ENCODE data around the gene SSNA1. TPM values are rescaled to one million over a fixed set of nuclear protein-coding genes. Genes with fewer than 3 reads are reported as not detected.

SSNA1 gene
- total RNA-seq, 4 donors from 2014 or later, result 26.7 to 69.3 (median 55.8) TPM

DNA sequence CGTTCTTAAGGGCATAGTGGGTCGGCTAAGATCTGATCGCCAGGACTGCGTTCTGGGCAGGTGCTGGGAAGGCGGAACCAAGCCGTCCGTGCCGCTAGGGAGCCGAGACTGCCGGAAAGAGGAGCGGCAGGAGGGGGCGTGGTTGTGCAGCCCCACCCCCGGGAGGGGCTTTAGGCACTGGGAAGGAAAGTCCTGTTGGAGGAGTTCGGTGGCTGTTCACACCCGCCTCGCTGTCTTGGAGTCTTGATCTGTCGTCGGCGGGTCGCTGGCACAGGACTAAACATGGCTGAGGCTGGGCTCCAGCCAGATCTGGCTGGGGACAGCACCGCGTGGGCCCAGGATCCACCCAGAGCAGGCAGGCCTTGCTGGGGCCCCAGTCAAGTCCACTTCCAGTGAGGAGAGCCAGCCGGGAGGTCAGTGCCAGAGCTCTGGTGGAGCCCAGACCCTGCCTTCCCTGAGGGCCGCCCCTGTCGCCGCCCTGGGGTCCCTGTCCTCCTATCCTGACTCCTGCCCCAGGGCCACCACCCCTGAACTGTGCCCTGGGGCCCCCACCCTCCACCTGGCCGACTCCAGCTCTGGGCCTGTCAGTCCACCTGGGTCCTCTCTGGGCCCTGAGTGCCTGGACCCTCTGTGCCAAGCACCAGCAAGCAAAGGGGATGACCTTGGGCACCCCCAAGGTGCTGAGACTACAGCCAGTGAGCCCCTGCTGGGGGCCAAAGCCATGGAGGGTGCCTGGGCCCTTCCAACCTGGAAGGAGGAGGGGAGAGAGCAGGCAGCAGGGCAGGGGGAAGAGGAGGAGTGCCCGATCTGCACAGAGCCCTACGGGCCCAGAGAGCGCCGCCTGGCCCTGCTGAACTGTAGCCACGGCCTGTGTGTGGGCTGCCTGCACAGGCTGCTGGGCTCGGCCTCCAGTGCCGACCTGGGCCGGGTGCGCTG is 29.1 kb downstream of the SSNA1 start:
- TF ChIP-seq, protein P1, sequence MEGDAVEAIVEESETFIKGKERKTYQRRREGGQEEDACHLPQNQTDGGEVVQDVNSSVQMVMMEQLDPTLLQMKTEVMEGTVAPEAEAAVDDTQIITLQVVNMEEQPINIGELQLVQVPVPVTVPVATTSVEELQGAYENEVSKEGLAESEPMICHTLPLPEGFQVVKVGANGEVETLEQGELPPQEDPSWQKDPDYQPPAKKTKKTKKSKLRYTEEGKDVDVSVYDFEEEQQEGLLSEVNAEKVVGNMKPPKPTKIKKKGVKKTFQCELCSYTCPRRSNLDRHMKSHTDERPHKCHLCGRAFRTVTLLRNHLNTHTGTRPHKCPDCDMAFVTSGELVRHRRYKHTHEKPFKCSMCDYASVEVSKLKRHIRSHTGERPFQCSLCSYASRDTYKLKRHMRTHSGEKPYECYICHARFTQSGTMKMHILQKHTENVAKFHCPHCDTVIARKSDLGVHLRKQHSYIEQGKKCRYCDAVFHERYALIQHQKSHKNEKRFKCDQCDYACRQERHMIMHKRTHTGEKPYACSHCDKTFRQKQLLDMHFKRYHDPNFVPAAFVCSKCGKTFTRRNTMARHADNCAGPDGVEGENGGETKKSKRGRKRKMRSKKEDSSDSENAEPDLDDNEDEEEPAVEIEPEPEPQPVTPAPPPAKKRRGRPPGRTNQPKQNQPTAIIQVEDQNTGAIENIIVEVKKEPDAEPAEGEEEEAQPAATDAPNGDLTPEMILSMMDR (IDR thresholded peaks at IDR 0.05; ENCODE audit: low read depth), result no peak

DNA sequence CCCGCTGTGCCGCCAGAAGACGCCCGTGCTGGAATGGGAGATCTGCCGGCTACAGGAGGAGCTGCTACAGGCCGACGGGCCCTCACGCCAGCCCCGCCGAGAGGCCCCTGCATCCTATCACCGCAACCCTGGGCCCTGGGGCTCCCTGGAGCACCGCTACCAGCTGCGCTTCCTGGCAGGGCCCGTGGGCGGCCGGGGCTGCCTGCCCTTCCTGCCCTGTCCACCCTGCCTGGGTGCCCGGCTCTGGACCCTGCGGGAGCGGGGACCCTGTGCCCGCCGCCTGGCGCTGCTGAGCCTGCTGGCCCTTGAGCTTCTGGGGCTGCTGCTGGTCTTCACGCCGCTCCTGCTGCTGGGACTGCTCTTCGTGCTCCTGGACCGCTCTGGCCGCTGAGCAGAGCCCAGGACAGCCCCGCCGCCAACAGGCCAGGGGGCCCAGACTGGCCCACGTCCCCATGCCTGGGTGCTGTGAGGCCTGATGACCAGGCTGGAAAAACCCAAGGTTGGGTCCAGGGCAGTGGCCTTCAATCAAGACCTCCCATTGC is 29.8 kb downstream of the SSNA1 start:
- TF ChIP-seq, protein P1 (IDR thresholded peaks at IDR 0.05; ENCODE audit: low read depth), result no peak

DNA sequence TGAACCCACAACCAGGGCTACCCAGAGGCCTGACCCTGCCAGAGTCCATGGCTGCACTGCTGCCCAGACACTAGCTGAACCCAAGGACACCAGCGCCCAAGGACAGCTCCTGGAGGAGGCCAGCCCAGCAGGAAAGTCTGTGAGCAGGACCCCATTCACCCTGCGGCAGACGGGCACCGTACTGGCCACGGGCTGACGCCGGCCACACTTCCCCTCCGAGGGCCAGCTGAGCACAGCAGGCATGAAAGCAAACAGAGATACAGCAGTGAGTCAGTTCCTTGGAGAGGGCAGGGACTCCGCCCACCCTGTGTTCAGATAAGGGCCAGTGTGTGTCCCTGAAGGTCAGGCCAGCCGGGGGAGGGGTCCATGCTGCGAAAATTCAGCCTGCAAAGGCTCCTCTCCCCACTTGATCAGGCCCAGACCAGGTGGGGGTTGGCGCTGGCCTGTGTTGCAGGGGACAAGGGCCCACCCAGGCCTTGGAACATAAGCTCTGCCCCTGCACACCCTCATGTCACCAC is 30.3 kb downstream of the SSNA1 start:
- TF ChIP-seq, protein P1 (IDR thresholded peaks at IDR 0.05; ENCODE audit: low read depth), result no peak

DNA sequence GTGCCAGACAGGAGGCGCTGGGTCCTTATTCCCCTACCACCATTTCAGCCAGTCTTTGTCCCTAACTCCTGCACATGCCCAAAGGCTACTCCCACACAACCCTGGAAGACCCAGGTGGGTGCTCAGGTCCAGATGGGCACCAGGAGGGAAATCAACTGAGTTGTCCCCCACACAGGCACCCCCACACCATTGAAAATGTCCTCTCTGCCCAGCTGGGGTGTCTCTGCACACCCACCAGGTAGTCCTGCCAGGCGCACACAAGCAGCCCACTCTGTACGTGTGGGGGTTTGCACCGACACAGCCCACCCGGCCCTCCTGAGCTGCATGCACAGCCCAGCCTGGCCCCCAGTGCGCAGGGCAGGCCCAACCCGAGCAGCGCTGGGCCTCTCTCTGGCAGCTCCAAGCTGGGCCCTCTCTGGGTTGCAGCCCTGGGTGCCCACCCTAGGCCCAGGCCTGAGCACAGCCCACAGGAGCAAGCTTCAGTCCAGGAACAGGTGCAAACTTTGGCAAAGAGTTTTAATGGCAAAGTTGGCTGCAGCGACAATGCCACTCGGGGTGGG is 31.4 kb downstream of the SSNA1 start:
- TF ChIP-seq, protein P1 (IDR thresholded peaks at IDR 0.05; ENCODE audit: low read depth), result no peak

DNA sequence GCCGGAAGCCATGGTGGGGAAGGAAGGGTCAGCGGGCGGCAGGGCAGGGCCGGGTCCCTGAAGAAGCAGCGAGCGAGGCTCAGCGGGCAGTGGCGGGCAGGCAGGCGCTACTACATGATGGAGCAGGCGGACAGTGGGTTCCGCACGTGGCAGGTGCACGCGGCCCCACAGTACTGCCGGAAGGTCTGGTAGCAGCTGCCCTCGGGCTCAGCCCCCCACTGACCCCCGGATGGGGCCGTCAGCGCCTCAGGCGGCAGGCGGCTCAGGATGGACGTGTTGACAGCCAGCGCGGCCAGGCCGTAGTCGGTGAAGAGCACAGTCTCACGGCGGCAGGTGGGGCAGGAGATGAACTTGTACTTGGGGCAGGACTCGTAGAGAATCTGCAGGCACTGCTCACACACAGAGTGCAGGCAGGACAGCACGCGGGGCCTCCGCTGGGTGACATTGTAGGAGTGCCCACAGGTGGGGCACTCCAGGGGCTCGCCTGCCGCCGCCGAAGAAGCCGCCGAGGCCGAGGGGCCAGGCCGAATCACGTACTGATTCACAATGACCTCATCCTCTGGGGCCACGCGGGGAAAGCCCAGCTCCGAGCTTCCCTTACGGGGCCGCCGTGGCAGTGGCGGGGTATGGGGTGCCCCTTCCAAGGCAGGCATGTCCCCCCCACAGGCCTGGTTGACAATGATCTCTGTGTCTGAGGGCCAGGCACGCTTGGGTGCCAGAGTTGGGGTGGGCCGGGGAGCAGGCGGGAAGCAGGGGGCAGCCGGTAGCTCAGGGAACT is 32.0 kb downstream of the SSNA1 start:
- TF ChIP-seq, protein P1 (IDR thresholded peaks at IDR 0.05; ENCODE audit: low read depth), result no peak

DNA sequence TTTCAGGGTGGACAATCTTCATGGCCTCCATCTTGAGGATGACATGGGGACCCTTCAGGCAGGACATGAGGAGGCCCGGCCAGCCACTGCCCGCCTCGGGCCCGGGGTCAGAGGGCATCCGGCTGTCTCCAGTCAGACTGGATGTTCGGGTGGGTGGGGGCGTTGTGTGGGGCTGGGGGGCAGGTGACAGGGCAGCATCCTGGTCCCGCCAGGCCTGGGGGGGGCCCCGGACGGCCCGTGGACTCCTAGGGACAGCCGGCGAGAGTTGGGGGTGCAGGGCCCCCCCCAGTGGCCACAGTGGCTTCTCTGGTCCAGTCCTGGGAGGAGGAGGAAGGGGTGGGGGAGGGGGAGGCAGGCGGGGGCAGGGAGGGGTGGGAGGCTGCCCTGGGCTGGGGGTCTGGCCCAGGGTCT is 32.6 kb downstream of the SSNA1 start:
- TF ChIP-seq, protein P1 (IDR thresholded peaks at IDR 0.05; ENCODE audit: low read depth), result no peak
